ENCODE data around the gene XPO4. TPM values are rescaled to one million over a fixed set of nuclear protein-coding genes. Genes with fewer than 3 reads are reported as not detected.

XPO4 gene
- total and polyA plus RNA-seq, 2 of the 8 experiments (the other 6 are each of a cell fraction or from before 2014, with no cell fraction given): 11.9 to 33.3 TPM

GRCh38 chr13:20848944-20849343 lies 53.6 kb downstream of the XPO4 start:
- H3K27ac ChIP-seq (ENCODE audit: low read depth, low read length): no peak overlapping the region
- no peak overlapping the region for H3K23ac ChIP-seq (ENCODE audit: insufficient read length)
- no peak overlapping the region for H2BK20ac ChIP-seq (ENCODE audit: low read length)
- H3K23me2 ChIP-seq (ENCODE audit: low read depth, low read length): no peaks in the 10 kb centered on the region
- H4K5ac ChIP-seq (ENCODE audit: insufficient read length, low read depth, low read length): no peak overlapping the region
- H3K4me1 ChIP-seq (replicated peaks in 1 of 4; ENCODE audit: control insufficient read depth in 3 of 4, insufficient read depth in 4 of 4, low read length in 3 of 4): no peaks in the 10 kb centered on the region
- ChIA-PET CTCF (ENCODE audit: partially characterized antibody) (interaction anchor here (0.6 to 4.7 kb wide), 6 partner anchors 14 to 362 kb away, joined by 3 to 21 read pairs (median 4); no protein-coding TSS in a partner anchor), POLR2A (ENCODE audit: partially characterized antibody) (no interaction called here)
- H2AK5ac ChIP-seq (ENCODE audit: low read depth, low read length): no peak overlapping the region
- no peak overlapping the region for H3K18ac ChIP-seq (ENCODE audit: extremely low read depth, low read length)
- no peaks in the 10 kb centered on the region for H3K9me3 ChIP-seq (ENCODE audit: insufficient read depth in 2 of 2, low read depth in 1 of 2, low read length in 1 of 2)
- H2BK15ac ChIP-seq (ENCODE audit: low read length): no peak overlapping the region
- no peak for FAIRE-seq
- no peak for DNase-seq (ENCODE audit: low read depth in 1 of 2, low spot score in 2 of 2)
- no peak overlapping the region for H4K8ac ChIP-seq (ENCODE audit: extremely low read depth, insufficient read depth, low read length)
- peaks cover 0 to 2% (median 0%) of the 10 kb centered on the region in 4 experiments; a peak in 1 of 8 replicates for H3K36me3 ChIP-seq (ENCODE audit: control insufficient read depth in 2 of 4, insufficient read depth in 4 of 4, low read length in 3 of 4)
- no peak overlapping the region for H3K4ac ChIP-seq (replicated peaks; ENCODE audit: insufficient read length, low read depth, low read length)
- no peaks in the 10 kb centered on the region for H4K20me1 ChIP-seq (replicated peaks in 1 of 2; ENCODE audit: control insufficient read depth in 1 of 2, insufficient read depth in 2 of 2, low read length in 2 of 2)
- peaks cover 0 to 22% of the 10 kb centered on the region in 2 experiments; a peak in 2 of 4 replicates for H3K79me2 ChIP-seq (ENCODE audit: control insufficient read depth in 1 of 2, insufficient read depth in 2 of 2, low read length in 2 of 2)
- no peak overlapping the region for H3K4me3 ChIP-seq (ENCODE audit: extremely low read depth in 1 of 4, insufficient read depth in 2 of 4, low read depth in 3 of 4, low read length in 4 of 4)
- H2AFZ ChIP-seq (ENCODE audit: low read length): no peak overlapping the region
- H3K79me1 ChIP-seq (ENCODE audit: low read depth, low read length): peaks cover 2% of the 10 kb centered on the region; the same call in 1 of the 2 replicates
- no peak overlapping the region for H3K14ac ChIP-seq (ENCODE audit: insufficient read length)
- H3K27me3 ChIP-seq (replicated peaks in 1 of 4; ENCODE audit: control insufficient read depth in 3 of 4, extremely low read depth in 1 of 4, insufficient read depth in 3 of 4, low read length in 3 of 4): no peaks in the 10 kb centered on the region
- H3K9ac ChIP-seq (replicated peaks in 1 of 4; ENCODE audit: extremely low read depth in 1 of 4, low read depth in 3 of 4, low read length in 3 of 4): no peak overlapping the region
- no peak overlapping the region for H2BK12ac ChIP-seq (ENCODE audit: low read depth, low read length)
- no peak overlapping the region for H3K56ac ChIP-seq (replicated peaks; ENCODE audit: insufficient read length, low read depth, low read length)
- 88% methylated on average over 1 of the region's 1 CpG; no CpG with 5 or more reads in 1 of the 2 experiments for WGBS, 2 experiments (ENCODE audit: extremely low coverage in 1 of 2, insufficient coverage in 1 of 2, insufficient read length in 1 of 2, insufficient replicate concordance in 2 of 2, low coverage in 1 of 2, low lambda C conversion rate in 2 of 2, missing lambda C conversion rate in 1 of 2)
- no peak overlapping the region for H2BK120ac ChIP-seq (replicated peaks; ENCODE audit: low read depth, low read length)
- H3K4me2 ChIP-seq (ENCODE audit: insufficient read depth in 1 of 2, low read depth in 2 of 2, low read length in 2 of 2): no peak overlapping the region
- no peak overlapping the region for H2BK5ac ChIP-seq (ENCODE audit: low read depth, low read length)
- H4K91ac ChIP-seq (replicated peaks; ENCODE audit: insufficient read length, low read length): no peak overlapping the region
- TF ChIP-seq CEBPB (IDR thresholded peaks at IDR 0.05; ENCODE audit: low read depth, low read length): no peak
- TF ChIP-seq SP4 (IDR thresholded peaks at IDR 0.05; ENCODE audit: low read length): no peak
- no peak for TF ChIP-seq SP1 (IDR thresholded peaks at IDR 0.05; ENCODE audit: low read depth, low read length)
- TF ChIP-seq RBBP5 (IDR thresholded peaks at IDR 0.05; ENCODE audit: borderline replicate concordance, low read depth, low read length): no peak
- no peak for TF ChIP-seq POLR2A (IDR thresholded peaks at IDR 0.05; ENCODE audit: control extremely low read depth in 1 of 2, low read depth in 2 of 2, low read length in 2 of 2)
- no peak for TF ChIP-seq JUND (IDR thresholded peaks at IDR 0.05; ENCODE audit: low read length)
- TF ChIP-seq POLR2AphosphoS5 (IDR thresholded peaks at IDR 0.05; ENCODE audit: low read depth, low read length): no peak
- no peak for TF ChIP-seq TEAD4 (IDR thresholded peaks at IDR 0.05; ENCODE audit: low read depth, low read length)
- no peak for TF ChIP-seq CREB1 (IDR thresholded peaks at IDR 0.05)
- TF ChIP-seq CHD2 (IDR thresholded peaks at IDR 0.05; ENCODE audit: low read length): no peak
- TF ChIP-seq CTCF (IDR thresholded peaks at IDR 0.05; ENCODE audit: control extremely low read depth in 1 of 3, insufficient read depth in 1 of 3, low read depth in 1 of 3, low read length in 3 of 3): no peak
- no peak for TF ChIP-seq NANOG (IDR thresholded peaks at IDR 0.05; ENCODE audit: insufficient read depth, low read depth, low read length, poor library complexity, severe bottlenecking)
- TF ChIP-seq SIN3A (conservative IDR thresholded peaks at IDR 0.05 in 1 of 2, IDR thresholded peaks at IDR 0.05 in 1 of 2; ENCODE audit: low read depth in 1 of 2, low read length in 2 of 2): no peak
- TF ChIP-seq CHD1 (IDR thresholded peaks at IDR 0.05; ENCODE audit: low read depth, low read length): no peak
